Measurements from ENCODE around the gene PITRM1.

Gene PITRM1

DNA sequence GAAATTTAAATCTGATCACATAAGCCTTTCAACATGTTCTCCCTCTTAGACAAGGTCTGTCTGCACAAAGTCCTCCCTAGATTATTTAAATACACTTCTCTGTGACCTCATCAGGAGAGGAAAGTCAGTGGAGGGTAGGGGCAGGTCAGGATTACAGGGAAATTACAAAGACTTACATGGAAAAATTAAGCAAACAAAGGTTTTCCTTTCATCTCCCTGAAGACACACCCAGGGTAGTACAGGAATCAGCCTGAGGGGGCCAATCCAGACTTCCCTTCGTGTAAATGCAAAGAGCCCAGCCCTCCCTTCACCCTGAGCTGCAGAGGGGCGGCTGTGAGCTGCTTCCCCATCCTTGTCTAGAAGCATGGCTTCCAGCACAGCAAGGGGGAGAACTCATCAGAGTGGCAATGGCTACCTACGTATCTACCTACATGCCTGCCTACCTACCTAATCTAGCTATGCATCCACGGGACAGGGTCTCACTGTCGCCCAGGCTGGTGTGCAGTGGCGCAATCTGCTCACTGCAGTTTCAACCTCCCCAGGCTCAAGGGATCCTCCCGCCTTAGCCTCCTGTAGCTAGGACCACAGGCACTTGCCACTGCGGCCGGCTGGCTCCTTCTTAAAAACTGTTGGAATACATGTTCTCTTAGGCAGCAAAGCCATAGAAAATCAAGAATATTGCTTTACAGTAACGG lies 33.2 kb downstream of the PITRM1 start:
- no peak for DNase-seq (ENCODE audit: low read depth)

DNA sequence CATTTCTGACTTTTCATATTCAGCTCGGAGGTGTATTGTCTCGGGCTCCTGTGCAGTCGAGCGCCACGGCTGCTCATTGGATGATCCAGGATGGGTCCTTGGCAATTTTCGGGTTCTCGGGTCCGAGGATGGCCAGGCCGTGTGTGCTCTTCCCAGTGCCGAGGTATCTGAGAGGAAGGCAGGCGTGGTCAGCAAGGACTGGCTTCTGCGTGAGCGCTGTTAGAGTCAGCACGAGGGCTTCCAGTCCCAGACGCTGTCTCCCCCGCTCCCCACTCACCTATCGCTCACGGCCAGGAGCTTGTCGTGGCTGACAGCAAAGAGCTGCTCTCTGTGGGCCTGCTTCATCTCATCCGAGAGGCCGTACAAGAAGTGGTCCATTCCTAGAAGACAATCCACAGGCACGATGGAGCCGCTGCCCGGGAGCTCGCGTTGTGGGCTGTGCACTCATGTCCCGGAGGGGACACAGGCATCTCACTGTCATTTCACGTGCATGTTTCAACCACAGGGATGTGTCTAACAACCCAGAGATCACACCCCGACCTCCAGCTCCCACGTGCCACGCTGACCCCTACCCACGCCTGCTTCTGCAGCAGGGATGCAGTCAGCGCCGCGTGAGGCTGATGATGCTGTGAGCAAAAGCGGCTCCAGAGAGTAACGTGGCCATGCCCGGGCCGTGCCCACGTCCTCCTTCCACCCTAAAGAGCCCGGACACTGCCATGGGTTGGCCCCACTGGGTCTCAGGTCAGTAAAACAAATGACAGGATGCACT lies 34.4 kb downstream of the PITRM1 start:
- no peak for DNase-seq (ENCODE audit: low read depth)

- no peak for DNase-seq (ENCODE audit: low read depth)
These were observed 35.6 kb downstream of the PITRM1 start for GRCh38 chr10:3136763-3137611.

DNA sequence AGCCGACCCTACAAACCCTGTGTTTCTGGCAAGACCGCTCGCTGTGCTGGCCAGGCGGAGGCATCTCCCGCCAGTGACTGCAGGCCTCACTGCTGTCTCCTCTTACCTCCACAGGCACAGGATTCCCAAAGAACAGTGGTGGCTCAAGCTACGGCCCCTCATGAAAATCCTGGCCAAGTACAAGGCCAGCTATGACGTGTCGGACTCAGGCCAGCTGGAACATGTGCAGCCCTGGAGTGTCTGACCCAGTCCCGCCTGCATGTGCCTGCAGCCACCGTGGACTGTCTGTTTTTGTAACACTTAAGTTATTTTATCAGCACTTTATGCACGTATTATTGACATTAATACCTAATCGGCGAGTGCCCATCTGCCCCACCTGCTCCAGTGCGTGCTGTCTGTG lies 36.2 kb downstream of the PITRM1 start:
- no peak for DNase-seq (ENCODE audit: low read depth)

DNA sequence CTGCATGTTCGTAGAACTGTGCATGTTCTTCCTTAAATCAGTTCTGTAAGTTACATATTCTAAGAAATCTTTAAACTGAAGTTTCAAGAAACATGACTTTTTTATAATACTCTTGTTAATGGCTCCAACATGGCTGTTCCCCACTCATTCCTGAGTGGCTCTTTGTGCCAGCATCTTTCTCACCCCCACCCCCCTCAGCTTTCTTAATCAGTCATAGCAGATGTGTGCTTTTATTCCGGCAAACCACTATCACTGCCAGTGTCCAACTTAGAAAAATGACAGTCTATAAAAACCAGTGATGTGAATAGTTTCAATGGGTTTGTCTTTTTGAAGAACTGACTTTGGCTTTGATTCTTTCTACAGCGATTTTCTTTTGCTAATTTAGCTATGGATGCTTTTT lies 37.6 kb downstream of the PITRM1 start:
- no peak for DNase-seq (ENCODE audit: low read depth)

GRCh38 chr10:3133948-3134347 lies 38.6 kb downstream of the PITRM1 start:
- DNase-seq (ENCODE audit: low read depth) = no peak

- DNase-seq (ENCODE audit: low read depth) = no peak
These were observed 40.3 kb downstream of the PITRM1 start for GRCh38 chr10:3132036-3133025.

- no peak for DNase-seq (ENCODE audit: low read depth)
These were observed 41.5 kb downstream of the PITRM1 start for GRCh38 chr10:3131098-3131497.

GRCh38 chr10:3129581-3130340 lies 42.8 kb downstream of the PITRM1 start:
- DNase-seq (ENCODE audit: low read depth) = no peak

DNA sequence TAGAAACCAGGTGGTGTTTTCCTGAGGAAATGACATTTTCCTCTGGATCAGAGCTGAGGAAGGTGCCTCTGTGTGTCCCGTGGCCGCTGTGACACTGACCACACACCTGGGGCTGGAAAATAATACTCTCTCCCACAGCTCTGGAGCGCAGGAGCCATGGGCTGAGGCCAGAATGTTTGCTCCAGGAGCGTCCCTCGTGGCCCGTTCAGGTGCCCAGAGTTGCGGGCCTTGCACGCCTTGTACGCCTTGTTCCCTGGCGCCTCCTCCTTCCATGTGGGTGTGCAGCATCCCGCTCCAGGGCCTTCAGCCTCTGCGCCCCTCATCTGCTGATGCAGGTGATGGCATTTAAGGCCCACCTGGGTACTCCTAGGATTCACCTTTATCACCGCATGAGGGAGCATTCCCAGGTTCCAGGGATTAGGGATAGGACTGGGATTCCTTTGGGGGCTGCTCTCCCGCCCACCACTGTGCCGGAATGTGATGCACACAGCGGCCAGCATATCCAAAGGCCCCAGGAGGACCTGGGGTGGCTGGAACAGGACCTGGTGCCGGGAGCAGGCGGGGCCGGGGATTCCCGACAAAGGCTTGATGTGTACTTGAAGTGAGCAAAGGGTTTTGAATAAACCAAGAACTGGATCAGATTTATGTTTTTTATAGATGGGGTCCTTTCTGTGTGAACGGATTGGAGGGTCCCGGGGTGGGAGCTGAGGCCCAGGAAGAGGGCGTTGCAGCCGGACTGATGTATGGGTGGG lies 44.0 kb downstream of the PITRM1 start:
- no peak for DNase-seq (ENCODE audit: low read depth)

- no peak for DNase-seq (ENCODE audit: low read depth)
These were observed 44.7 kb downstream of the PITRM1 start for GRCh38 chr10:3127921-3128320.

GRCh38 chr10:3126741-3127346 lies 45.7 kb downstream of the PITRM1 start:
- DNase-seq (ENCODE audit: low read depth) = no peak

GRCh38 chr10:3126249-3126648 lies 46.3 kb downstream of the PITRM1 start:
- DNase-seq (ENCODE audit: low read depth) = no peak

DNA sequence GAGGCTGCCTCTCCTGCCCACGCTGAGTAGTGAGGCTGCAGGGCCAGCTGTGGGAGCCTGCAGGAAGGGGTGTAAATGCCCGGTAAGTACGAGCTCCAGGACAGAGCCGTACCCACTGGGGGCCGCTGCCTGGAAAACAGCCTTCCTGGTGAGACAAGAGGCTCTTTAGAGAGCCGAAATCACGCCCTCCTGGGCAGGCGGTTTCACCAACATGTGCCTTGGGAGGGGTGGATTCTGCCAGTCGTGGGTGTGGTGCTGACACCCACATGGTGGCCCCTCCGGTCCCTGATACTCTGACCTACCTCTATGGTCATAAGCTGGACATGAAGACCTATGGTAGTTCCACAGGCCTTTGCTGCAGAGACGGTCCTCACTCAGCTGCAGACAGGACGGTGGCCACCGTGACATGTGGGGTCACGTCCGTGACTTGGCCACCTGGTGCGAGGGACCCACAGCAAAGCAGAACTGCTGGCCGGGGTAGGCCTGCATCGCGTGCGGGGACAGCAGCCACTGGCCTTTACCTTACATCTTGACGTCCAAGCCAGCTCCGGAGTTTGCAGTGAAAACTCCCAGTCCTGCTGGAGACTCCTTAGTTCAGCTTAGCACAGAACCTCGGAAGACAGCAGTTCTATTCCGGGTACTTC lies 46.9 kb downstream of the PITRM1 start:
- no peak for DNase-seq (ENCODE audit: low read depth)

GRCh38 chr10:3124412-3125175 lies 48.0 kb downstream of the PITRM1 start:
- no peak for DNase-seq (ENCODE audit: low read depth)

DNA sequence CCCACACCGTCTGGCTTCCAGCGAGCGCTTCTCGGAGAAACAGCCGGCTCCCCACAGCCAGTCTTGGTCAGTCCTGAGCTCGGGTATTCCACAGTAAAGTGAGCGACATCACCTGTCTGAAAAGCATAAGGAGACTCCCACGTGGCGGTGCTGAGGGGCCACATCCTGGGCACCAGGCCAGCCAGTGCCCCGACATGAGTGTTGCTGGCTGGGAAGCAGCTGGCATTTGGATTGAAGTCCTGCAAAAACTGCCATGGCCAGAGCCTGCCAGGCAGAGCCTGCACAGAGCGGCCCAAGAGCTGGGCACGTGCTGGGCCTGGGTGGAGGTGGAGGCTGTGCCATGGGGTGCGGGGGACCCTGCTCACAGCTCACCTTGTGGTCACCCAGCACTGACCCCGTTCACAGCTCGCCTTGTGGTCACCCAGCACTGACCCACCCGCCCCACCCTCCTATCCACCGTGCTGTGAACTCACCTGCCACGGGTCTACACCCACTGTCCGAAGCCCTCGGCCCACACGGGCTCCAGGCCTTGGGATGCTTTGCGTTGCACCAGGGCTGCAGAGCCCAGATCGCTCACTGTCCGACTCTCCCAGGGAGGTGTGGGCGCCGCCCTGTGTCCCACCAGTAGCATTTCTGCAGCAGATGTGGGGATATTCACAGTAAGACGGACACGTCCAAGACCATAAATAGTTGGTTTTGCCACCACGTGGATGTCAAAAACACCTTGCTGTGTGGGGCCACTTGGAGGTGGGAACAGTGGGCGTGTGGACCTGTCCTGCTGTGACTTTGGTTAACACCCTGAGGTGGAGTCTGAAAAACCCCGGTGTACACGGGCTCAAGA lies 48.8 kb downstream of the PITRM1 start:
- no peak for DNase-seq (ENCODE audit: low read depth)

GRCh38 chr10:3122486-3123205 lies 49.9 kb downstream of the PITRM1 start:
- DNase-seq (ENCODE audit: low read depth) = no peak

All from activated T-helper 9 cell treated with anti-CD3 and anti-CD28 coated beads, Interleukin-2, amount 50 U/mL, for 16 hours (primary cell).